NCI-H748 (cell line): ENCODE results near the gene MYH10.

ENCODE experiments used
- DNase-seq: peaks from one replicate; lab custom pipeline; 2025; ENCODE audit not compliant: unreplicated experiment; lab: John Stamatoyannopoulos, UW

Gene MYH10

GRCh38 chr17:8499614-8500013 lies 130.9 kb downstream of the MYH10 start:
- DNase-seq, result no peak

DNA sequence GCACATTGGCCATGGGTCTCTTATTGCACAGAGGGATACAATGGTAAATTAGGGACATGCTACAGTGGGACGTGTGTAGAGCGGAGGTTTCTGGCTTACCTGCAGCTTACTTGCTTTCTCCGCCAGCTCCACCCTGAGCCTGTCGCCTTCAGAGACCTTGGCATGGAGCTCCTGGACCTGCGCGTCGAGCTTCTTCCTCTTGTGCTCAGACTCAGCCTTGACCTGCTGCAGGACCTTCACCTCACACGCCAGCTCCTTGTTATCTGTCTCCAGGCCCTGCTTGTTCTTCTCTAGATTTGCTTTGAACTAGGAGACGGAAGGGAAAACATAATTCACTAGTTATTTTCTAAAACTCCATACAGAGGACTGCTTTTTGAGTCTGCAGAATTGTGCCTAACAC lies 131.4 kb downstream of the MYH10 start:
- no peak for DNase-seq

DNA sequence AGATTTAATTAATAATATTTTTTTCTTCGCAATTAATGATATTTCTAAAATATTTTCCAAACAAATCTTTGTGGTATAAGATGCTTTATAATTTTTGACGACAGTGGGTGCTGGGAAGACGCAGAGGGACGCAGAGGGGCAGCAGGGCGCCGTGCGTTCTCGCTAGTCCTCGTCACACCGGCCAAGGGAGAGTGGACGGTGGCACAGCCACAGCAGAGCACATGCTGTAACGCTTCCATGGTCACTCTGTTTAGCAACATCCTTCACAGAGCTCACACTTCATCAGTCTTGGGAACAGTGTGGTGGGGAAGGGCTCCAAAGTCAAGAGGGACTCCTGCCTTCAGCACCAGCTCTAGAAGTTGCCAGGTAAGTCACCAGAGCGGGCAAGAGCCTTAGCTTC lies 134.4 kb downstream of the MYH10 start:
- DNase-seq, result no peak

- DNase-seq, result no peak
Observed at GRCh38 chr17:8494506-8495111, 135.9 kb downstream of the MYH10 start.

DNA sequence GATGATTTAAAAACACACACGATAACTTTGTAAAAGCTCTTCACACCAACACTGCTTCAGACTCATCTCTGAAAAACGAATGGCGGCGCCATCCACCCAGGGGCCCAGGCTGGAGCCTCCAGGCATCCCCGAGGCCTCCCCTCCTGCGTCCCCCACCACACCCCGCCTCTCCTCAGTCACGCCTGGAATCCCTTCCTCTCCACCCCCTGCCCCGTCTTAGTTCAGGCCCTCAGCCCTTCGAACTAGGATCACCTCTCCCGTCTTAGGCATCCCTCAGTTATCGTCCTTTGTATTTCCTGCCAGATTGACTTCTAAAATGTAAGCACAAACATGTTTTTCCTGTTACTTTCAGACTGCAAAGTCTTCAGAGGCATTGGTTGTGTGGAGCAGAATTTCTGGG lies 136.5 kb downstream of the MYH10 start:
- DNase-seq, result no peak

- DNase-seq, result no peak
Observed at GRCh38 chr17:8492121-8492520, 138.4 kb downstream of the MYH10 start.

DNA sequence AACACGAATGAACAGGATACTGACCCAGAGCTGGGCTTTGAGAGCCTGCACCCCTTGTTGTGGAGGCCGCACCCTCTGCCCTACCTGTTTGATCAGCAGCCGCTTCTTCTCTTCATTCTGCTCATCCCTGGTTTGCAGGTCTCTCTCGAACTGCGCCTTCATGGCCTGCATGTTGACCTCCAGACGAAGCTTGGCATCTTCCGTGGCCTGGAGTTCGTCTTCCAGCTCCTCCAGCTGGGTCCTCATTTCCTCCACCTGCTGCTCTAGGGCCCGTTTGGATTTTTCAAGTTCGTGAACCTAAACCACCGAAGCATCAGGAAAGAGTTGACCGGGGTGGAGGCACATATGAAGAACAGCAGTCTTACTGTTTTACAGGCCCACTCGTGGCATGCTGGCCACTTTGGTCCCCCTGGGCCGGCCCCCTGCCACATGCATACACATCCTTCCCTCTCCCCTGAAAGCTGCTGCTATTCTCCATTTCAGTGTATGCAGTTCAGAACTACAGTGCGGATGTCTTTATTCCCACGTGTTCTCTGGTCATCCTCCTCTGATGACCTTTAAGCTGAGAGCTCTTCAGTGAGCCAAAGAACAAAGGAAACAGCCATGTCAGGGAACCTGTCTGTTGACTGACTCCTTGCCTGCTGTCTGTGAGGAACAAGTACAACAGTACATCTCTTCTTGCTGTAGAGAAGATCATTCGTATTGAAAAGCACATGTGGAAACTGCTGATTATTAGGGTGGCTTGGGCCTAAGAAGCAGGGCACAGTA lies 140.1 kb downstream of the MYH10 start:
- no peak for DNase-seq

DNA sequence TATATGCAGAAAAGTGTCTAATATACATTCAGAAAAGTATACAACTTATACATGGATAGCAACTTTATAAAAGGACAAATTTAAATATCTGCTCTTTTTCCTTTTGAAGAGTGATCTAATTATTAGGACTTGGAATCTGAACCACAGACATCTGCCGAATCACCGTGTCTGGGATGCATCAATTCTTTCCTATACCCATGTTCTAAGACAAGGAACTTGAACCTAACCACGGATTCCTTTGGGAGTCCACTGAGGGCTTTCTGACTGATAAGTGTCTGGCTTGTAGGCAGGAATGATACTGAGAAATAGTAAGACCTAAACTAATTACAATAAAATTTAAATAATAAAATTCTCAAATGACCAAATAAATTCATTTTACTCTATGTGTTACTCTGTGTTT lies 140.7 kb downstream of the MYH10 start:
- no peak for DNase-seq

DNA sequence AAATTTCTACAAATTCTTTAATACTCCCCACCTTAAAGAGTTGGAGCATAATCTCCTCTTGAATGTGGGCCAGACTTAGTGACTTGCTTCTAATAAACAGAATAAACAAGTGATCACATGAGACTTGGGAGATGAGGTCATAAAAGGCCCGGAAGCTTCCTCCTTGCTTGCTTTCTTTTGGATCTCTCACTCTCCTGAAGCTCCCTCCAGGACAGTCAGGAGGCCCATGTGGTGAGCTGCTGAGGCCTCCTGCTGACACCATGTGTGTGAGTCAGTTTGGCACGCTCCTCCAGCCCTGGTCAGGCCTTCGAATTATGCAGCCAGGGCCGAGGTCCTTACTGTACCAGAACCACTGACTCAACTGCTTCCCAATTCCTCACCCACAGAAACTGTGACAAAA lies 141.6 kb downstream of the MYH10 start:
- DNase-seq, result no peak

- no peak for DNase-seq
Observed at GRCh38 chr17:8488491-8488890, 142.0 kb downstream of the MYH10 start.

DNA sequence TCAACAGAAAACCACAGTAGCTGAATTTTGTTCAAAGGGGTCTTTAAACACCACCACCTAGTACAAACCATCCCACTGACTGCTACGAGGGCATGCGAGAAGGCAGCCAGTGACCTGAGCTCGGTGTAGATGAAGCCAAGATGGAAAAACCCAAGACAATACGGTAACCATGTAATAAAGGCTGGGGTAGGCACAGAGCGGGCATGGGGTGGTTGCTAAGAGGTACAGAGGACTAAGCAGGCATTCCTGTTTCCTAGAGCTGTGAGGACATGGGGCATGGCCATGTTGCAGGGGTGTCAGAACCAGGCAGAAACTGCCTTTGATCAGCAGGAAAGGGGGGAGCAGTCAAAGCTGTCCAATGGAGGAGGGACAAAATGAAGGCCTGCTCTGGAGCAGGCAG lies 142.8 kb downstream of the MYH10 start:
- DNase-seq, result no peak

GRCh38 chr17:8487130-8487645 lies 143.3 kb downstream of the MYH10 start:
- no peak for DNase-seq

GRCh38 chr17:8485491-8485890 lies 145.0 kb downstream of the MYH10 start:
- no peak for DNase-seq

GRCh38 chr17:8484465-8484864 lies 146.1 kb downstream of the MYH10 start:
- no peak for DNase-seq

- no peak for DNase-seq
Observed at GRCh38 chr17:8482546-8482945, 148.0 kb downstream of the MYH10 start.

GRCh38 chr17:8481703-8482102 lies 148.8 kb downstream of the MYH10 start:
- DNase-seq, result no peak

DNA sequence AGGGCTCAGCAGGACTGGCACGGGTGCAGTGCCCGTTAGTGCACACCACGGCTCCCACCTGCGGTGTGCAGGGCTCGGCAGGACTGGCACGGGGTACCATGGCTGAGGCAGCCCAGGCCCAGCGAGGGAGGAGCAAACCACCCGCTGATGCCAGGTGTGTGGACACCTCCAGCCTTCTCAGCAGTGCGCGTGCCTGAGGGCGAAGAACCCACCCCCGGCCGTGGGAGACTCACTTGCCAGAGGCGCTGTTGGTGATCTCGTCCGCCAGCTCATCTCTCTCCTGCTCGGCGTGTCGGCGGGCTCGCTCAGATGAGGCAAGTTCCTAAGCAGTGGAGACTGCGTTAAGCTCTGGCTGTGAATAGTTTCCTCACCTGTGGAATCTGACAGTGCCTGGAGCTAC lies 149.4 kb downstream of the MYH10 start:
- no peak for DNase-seq

DNA sequence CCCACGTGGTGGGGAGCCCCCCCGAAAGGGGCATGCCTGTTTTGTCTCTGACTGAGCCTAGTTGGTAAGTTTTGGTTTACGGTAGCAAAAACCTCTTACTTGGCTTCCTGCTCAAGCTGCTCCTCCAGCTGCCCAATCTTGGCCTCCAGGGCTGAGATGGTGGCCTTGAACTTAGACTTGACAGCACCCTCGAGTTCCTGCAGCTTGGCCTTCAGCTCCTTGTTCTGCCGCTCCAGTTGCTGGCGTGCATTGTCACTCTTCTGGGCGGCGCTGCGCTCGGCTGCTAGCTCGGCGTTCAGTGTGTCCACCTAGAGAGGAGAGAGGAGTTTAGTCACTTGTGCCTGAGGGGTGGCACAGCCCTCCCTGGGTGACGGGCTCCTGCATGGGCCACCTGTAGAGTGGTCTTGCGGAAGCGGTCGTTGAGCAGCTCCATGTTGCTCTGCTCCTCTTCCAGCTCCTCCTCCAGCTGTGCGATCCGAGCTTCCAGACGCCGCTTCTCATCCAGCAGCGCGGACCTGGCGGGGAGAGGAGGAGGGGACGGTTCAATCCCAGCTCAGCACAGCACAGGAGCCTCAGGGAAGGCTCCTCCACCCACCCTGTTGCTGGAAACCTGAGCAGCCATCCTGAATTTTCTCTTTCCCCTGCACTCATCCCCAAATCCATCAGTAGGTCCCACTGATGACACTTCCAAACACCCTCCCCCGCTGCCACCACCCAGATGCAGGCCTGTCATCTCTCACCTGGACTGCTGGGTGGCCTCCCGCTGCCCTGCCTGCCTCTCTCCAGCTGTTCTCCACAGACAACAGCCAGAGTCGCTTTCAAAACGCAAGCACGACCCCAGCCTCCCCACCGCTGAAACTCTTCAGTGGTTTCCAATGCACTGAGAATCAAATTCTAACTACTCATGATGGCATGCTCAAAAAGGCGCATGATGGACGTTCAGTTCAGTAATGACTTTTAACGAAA lies 150.2 kb downstream of the MYH10 start:
- DNase-seq, result no peak

- DNase-seq, result no peak
Observed at GRCh38 chr17:8479431-8479947, 151.0 kb downstream of the MYH10 start.

DNA sequence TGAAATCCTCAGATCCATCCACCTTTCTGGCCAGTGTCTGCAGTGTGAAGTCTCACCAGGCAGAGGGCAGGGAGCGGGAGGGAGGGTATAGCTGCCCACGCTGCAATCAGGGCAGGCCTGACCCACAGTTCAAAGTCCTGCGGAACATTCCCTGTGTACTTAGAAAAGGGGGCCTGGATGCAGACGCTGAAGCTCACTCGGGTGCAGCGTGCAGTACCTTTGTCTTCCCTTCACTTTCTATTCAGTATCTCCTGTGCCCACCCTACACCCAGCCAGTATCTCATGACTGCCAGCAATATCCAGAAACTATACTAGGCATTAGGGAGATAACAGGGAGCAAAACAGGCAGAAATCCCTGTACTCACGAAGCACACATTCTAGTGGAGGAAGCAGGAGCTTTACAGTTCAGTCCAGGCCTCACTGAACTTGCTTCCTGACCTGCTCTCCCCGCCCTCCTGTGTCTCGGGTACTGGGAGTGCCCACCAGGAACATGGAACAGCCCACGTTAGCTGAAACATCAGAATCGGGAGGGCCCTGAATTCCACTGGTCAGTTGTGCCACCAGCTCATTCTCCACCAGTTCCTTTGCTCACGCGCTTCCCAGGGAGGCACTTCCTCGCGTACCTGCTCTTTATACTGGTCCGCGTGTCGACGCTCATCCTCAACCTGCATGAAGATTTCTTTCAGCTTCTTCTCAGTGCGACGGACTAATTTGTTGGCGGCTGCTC lies 152.6 kb downstream of the MYH10 start:
- DNase-seq, result no peak

GRCh38 chr17:8477171-8477570 lies 153.4 kb downstream of the MYH10 start:
- no peak for DNase-seq
